Airway epithelial cell (primary cell): ENCODE results near the gene JAM3. TPM values are rescaled to one million over a fixed set of nuclear protein-coding genes. Genes with fewer than 3 reads are reported as not detected.

ENCODE experiments used
- total RNA-seq: library from RNA; depleted of rRNA; stranded (reverse); fragments of >200 nt; gene quantifications from 2 replicates; pipeline ENCODE4 v1.2.3, GENCODE V29; 2015

Gene JAM3
- total RNA-seq: 2.7 and 7.4 TPM in 2 replicates

DNA sequence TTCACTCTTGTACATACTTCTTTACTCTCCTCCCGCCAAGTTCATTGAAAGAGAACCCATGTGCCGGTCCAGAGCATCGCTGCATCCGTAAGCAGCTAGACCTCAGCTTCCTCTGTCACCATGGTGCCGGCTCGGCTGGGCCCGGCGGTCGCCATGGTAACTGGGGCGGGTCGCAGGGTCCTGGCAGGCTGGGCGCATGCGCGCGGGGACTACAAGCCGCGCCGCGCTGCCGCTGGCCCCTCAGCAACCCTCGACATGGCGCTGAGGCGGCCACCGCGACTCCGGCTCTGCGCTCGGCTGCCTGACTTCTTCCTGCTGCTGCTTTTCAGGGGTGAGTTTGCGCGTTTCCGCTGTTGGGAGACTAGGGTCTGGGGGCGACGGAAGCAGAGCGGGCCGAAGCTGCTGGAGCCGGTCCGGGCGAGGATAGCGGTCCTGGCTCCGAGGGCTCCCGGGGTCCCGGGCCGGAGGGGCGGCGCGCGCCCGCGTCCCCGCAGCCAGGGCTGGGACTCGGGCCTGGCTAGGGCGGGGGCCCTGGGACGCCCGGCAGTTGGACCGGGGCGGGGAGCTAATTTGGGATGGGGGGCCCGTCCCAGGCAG is at the start of gene JAM3:
Gene JAM3, plus strand, starts transcription at position 244 of the 597 bp plus-strand sequence. Its CDS starts 12 bp downstream, at position 256.

Other genes starting within 250 kb of the JAM3 start
- not detected in 2 replicates for gene SPATA19, start 223.6 kb upstream of the JAM3 start, total RNA-seq
- 0.92 and 1.1 TPM in 2 replicates for gene IGSF9B, start 112.1 kb upstream of the JAM3 start, total RNA-seq
- gene NCAPD3, start 154.9 kb downstream of the JAM3 start, total RNA-seq: 17.7 and 21.2 TPM in 2 replicates
- 38.1 and 40.7 TPM in 2 replicates for gene VPS26B, start 155.6 kb downstream of the JAM3 start, total RNA-seq
- gene THYN1, start 184.3 kb downstream of the JAM3 start, total RNA-seq: 51.9 and 63.5 TPM in 2 replicates
- gene ACAD8, start 184.5 kb downstream of the JAM3 start, total RNA-seq: 16.6 and 16.8 TPM in 2 replicates
- gene GLB1L3, start 207.3 kb downstream of the JAM3 start, total RNA-seq: 0.19 and 0.42 TPM in 2 replicates